ENCODE data around the gene KIAA1549.

KIAA1549 gene

DNA sequence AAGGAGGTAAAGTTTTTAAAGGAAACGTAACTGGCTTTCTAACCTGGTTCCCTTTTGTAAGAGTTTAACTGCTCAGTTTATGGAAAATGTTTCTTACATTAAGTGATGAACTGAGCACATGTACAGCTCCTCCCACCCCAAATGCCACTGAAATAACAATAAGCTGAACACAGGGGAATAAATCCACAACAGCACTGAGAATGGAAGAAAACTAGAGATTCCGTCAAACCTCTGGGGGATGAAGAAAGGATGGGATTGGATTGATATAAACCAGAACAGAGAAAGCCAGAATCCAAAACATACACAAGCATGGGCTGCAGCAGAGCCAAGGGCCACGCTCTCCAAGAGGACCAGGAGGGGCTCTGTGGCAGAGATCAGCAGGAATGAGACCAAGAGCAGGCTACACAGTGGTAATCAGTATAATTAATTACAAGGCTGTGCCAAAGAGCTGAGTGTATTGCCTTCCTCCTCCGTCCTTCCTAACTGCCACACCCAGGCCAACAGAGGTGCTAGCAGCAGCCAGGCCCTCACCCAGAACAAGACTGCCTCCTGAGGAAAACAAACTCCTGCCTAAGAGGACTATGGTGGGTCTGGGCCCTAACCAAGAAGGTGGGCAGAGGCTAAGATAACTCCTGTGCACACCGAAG is 73.9 kb downstream of the KIAA1549 start:
- H2AFZ ChIP-seq (ENCODE audit: low read depth) = no peak overlapping the region
- no peak overlapping the region for H3K4me3 ChIP-seq (IDR thresholded peaks at IDR 0.05; ENCODE audit: insufficient read depth, low read depth, low read length)
- H3K27me3 ChIP-seq (ENCODE audit: insufficient read depth, low read depth) = no peaks in the 10 kb centered on the region
- no peaks in the 10 kb centered on the region for H3K4me1 ChIP-seq (ENCODE audit: low read depth, poor library complexity, severe bottlenecking)
- H3K4me2 ChIP-seq = no peak overlapping the region
- 0 out of 2 replicates have a peak, but pooled peaks cover 5% of the 10 kb centered on the region for H3K36me3 ChIP-seq (ENCODE audit: insufficient read depth)
- H3K79me2 ChIP-seq (ENCODE audit: insufficient read depth, low read depth) = no peaks in the 10 kb centered on the region
- H3K27ac ChIP-seq = no peak overlapping the region
- no peak overlapping the region for H3K9ac ChIP-seq
- TF ChIP-seq, protein P1, sequence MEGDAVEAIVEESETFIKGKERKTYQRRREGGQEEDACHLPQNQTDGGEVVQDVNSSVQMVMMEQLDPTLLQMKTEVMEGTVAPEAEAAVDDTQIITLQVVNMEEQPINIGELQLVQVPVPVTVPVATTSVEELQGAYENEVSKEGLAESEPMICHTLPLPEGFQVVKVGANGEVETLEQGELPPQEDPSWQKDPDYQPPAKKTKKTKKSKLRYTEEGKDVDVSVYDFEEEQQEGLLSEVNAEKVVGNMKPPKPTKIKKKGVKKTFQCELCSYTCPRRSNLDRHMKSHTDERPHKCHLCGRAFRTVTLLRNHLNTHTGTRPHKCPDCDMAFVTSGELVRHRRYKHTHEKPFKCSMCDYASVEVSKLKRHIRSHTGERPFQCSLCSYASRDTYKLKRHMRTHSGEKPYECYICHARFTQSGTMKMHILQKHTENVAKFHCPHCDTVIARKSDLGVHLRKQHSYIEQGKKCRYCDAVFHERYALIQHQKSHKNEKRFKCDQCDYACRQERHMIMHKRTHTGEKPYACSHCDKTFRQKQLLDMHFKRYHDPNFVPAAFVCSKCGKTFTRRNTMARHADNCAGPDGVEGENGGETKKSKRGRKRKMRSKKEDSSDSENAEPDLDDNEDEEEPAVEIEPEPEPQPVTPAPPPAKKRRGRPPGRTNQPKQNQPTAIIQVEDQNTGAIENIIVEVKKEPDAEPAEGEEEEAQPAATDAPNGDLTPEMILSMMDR (conservative IDR thresholded peaks at IDR 0.05; ENCODE audit: low read depth, low read length) = no peak
- no peaks in the 10 kb centered on the region for H4K20me1 ChIP-seq (ENCODE audit: insufficient read depth)

DNA sequence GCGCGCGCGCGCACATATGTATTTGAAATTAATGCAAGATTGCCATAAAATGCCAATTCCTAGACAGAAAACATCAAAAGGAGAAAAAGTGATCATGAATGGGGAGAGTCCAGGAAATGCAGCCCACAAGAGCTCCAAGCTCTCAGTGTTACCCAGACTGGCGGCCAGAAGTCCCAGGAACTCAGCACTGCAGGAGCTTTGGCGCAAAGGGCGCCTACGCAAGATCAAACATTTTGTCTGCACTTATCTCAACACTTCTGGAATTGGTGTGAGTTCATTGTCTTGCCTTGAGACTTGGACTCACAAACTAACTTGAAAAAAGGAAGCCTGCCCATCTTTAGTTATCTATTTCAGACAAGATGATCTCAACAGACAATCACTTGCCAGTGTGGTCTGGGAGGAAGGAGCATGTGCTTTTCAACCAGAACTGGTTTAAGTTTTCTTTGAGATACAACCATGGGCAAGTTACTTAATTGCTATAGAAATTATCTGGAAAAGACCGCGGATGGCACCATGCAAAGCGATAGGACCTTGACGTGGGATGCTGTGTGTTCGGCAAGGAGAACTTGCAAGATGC is 77.2 kb downstream of the KIAA1549 start:
- no peaks in the 10 kb centered on the region for H3K27me3 ChIP-seq (ENCODE audit: insufficient read depth, low read depth)
- TF ChIP-seq, protein P1 (conservative IDR thresholded peaks at IDR 0.05; ENCODE audit: low read depth, low read length) = no peak
- H3K79me2 ChIP-seq (ENCODE audit: insufficient read depth, low read depth) = no peaks in the 10 kb centered on the region
- no peak overlapping the region for H3K4me3 ChIP-seq (IDR thresholded peaks at IDR 0.05; ENCODE audit: insufficient read depth, low read depth, low read length)
- H3K9ac ChIP-seq = no peak overlapping the region
- H3K4me1 ChIP-seq (ENCODE audit: low read depth, poor library complexity, severe bottlenecking) = no peaks in the 10 kb centered on the region
- H4K20me1 ChIP-seq (ENCODE audit: insufficient read depth) = no peaks in the 10 kb centered on the region
- H3K36me3 ChIP-seq (ENCODE audit: insufficient read depth) = 0 out of 2 replicates have a peak, but pooled peaks cover 5% of the 10 kb centered on the region
- no peak overlapping the region for H3K4me2 ChIP-seq
- H2AFZ ChIP-seq (ENCODE audit: low read depth) = no peak overlapping the region
- no peak overlapping the region for H3K27ac ChIP-seq

DNA sequence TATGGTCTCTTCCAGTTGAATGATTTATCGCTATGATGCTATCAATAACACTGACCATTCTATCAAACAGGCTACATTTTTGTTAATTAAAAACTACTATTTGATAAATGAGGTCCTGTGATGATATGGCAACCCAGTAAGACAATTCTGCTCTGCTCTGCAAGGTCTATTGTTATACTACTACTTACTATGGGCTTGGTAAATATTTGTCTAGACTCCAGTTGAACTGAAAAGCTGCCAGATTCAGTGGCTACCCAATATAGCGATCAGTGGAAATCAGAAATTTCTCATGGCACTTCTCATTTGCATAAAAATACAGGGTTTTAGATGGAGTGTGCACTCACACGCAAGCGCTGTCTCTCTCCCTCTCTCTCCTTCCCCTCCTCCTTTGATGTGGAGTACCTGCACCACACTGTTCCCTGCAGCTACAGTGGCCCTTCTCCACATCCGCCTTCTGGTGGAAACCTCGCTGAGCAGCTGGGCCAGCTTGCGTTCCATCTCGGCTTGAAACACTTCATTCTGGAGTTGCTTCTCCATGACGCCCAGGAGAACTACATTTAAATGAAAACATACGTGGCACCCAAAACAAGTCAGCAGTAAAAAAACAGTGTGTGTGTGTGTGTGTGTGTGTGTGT is 77.9 kb downstream of the KIAA1549 start:
- no peak overlapping the region for H3K27ac ChIP-seq
- H4K20me1 ChIP-seq (ENCODE audit: insufficient read depth) = no peaks in the 10 kb centered on the region
- H3K4me1 ChIP-seq (ENCODE audit: low read depth, poor library complexity, severe bottlenecking) = no peaks in the 10 kb centered on the region
- H2AFZ ChIP-seq (ENCODE audit: low read depth) = no peak overlapping the region
- no peak overlapping the region for H3K4me3 ChIP-seq (IDR thresholded peaks at IDR 0.05; ENCODE audit: insufficient read depth, low read depth, low read length)
- no peaks in the 10 kb centered on the region for H3K27me3 ChIP-seq (ENCODE audit: insufficient read depth, low read depth)
- no peaks in the 10 kb centered on the region for H3K79me2 ChIP-seq (ENCODE audit: insufficient read depth, low read depth)
- no peak overlapping the region for H3K4me2 ChIP-seq
- no peak overlapping the region for H3K9ac ChIP-seq
- H3K36me3 ChIP-seq (ENCODE audit: insufficient read depth) = 0 out of 2 replicates have a peak, but pooled peaks cover 5% of the 10 kb centered on the region
- TF ChIP-seq, protein P1 (conservative IDR thresholded peaks at IDR 0.05; ENCODE audit: low read depth, low read length) = no peak

DNA sequence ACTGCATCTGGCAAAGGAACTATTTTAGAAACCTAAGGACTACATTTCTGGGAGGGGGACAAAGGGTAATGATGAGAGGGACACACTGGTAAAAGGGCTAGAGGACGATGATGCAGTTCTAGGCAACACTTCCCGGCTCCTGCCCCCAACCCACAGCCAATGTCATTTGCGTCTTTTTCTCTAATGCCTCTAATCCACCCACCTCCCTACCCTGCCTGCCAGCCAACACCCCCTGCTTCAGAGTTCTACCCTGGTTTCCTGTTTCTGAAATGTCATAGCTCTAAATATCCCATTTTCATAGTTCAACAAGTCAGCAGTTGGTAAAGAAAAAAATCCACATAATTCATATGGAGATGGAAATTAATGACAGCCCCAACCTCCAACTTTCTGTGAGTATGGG is 79.0 kb downstream of the KIAA1549 start:
- TF ChIP-seq, protein P1 (conservative IDR thresholded peaks at IDR 0.05; ENCODE audit: low read depth, low read length) = no peak
- no peak overlapping the region for H3K27ac ChIP-seq
- H3K9ac ChIP-seq = no peak overlapping the region
- no peak overlapping the region for H3K4me2 ChIP-seq
- H4K20me1 ChIP-seq (ENCODE audit: insufficient read depth) = no peaks in the 10 kb centered on the region
- 0 out of 2 replicates have a peak, but pooled peaks cover 5% of the 10 kb centered on the region for H3K36me3 ChIP-seq (ENCODE audit: insufficient read depth)
- no peaks in the 10 kb centered on the region for H3K27me3 ChIP-seq (ENCODE audit: insufficient read depth, low read depth)
- no peaks in the 10 kb centered on the region for H3K4me1 ChIP-seq (ENCODE audit: low read depth, poor library complexity, severe bottlenecking)
- no peaks in the 10 kb centered on the region for H3K79me2 ChIP-seq (ENCODE audit: insufficient read depth, low read depth)
- no peak overlapping the region for H2AFZ ChIP-seq (ENCODE audit: low read depth)
- no peak overlapping the region for H3K4me3 ChIP-seq (IDR thresholded peaks at IDR 0.05; ENCODE audit: insufficient read depth, low read depth, low read length)

Data from KMS-11 (cell line).